Measurements from ENCODE around the gene CHSY1.

DNA sequence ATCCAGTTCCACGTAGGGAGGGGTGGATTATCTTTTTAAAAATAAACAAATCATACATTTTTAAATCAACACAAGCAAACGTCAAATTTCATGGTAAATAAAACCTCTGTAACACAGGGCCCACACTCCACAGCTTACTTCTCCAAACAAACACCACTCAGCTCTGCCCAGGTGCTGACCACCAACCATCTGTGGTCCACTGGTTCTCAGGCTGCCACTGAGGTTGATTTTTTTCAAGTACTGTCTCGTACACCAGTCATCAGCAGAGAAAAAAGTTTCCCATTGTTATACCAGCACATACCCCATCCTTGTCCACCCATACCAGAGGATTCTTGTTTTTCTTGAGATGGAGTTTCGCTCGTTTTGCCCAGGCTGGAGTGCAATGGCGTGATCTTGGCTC lies 32.4 kb downstream of the CHSY1 start:
- TF ChIP-seq, protein P1, sequence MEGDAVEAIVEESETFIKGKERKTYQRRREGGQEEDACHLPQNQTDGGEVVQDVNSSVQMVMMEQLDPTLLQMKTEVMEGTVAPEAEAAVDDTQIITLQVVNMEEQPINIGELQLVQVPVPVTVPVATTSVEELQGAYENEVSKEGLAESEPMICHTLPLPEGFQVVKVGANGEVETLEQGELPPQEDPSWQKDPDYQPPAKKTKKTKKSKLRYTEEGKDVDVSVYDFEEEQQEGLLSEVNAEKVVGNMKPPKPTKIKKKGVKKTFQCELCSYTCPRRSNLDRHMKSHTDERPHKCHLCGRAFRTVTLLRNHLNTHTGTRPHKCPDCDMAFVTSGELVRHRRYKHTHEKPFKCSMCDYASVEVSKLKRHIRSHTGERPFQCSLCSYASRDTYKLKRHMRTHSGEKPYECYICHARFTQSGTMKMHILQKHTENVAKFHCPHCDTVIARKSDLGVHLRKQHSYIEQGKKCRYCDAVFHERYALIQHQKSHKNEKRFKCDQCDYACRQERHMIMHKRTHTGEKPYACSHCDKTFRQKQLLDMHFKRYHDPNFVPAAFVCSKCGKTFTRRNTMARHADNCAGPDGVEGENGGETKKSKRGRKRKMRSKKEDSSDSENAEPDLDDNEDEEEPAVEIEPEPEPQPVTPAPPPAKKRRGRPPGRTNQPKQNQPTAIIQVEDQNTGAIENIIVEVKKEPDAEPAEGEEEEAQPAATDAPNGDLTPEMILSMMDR (IDR thresholded peaks at IDR 0.05), result no peak
- no peak for TF ChIP-seq POLR2AphosphoS5 (IDR thresholded peaks at IDR 0.05)
- no peak for TF ChIP-seq EP300 (IDR thresholded peaks at IDR 0.05)
- TF ChIP-seq POLR2A (IDR thresholded peaks at IDR 0.05), result no peak
